GM19395 (cell line): ENCODE data around the gene BTK.

Experiments
- ATAC-seq: cut with Tn5 transposase; IDR thresholded peaks from one replicate; pipeline ENCODE4 v1.9.1; 2021; ENCODE audit warnings: mild to moderate bottlenecking, moderate library complexity; ENCODE audit not compliant: unreplicated experiment

The BTK gene

GRCh38 chrX:101394372-101394771 lies 8.4 kb upstream of the BTK start:
- no peak for ATAC-seq

GRCh38 chrX:101393530-101394305 lies 7.7 kb upstream of the BTK start:
- ATAC-seq: no peak

- no peak for ATAC-seq
Measured at GRCh38 chrX:101391831-101392230, 5.8 kb upstream of the BTK start.

- ATAC-seq: peak; percentile 80
Measured at GRCh38 chrX:101390664-101391525, 4.9 kb upstream of the BTK start, which contains the start of gene RPL36A. RPL36A (plus strand) TSS chrX:101391011; CDS start chrX:101391044, 33 bp downstream.

- ATAC-seq: no peak
Measured at GRCh38 chrX:101388604-101389003, 2.6 kb upstream of the BTK start.

- no peak for ATAC-seq
Measured at GRCh38 chrX:101386542-101386885, 523 bp upstream of the BTK start.

GRCh38 chrX:101385026-101385684 lies 836 bp downstream of the BTK start:
- no peak for ATAC-seq

GRCh38 chrX:101383679-101384205 lies 2.2 kb downstream of the BTK start:
- ATAC-seq: peak; percentile 78

GRCh38 chrX:101377547-101377946 lies 8.4 kb downstream of the BTK start:
- ATAC-seq: no peak

GRCh38 chrX:101370888-101371504 lies 15.0 kb downstream of the BTK start:
- peak; percentile 84 for ATAC-seq

GRCh38 chrX:101369687-101370086 lies 16.3 kb downstream of the BTK start:
- ATAC-seq: no peak

GRCh38 chrX:101368800-101369199 lies 17.2 kb downstream of the BTK start:
- ATAC-seq: no peak

- no peak for ATAC-seq
Measured at GRCh38 chrX:101365301-101365795, 20.6 kb downstream of the BTK start.

GRCh38 chrX:101362757-101363156 lies 23.2 kb downstream of the BTK start:
- ATAC-seq: no peak

GRCh38 chrX:101362116-101362515 lies 23.9 kb downstream of the BTK start:
- ATAC-seq: no peak

- ATAC-seq: no peak
Measured at GRCh38 chrX:101360390-101360789, 25.6 kb downstream of the BTK start.

GRCh38 chrX:101359966-101360365 lies 26.0 kb downstream of the BTK start:
- no peak for ATAC-seq

- ATAC-seq: no peak
Measured at GRCh38 chrX:101357166-101357795, 28.7 kb downstream of the BTK start.

GRCh38 chrX:101349193-101349562 lies 36.8 kb downstream of the BTK start:
- ATAC-seq: no peak
